Neural cell (in vitro differentiated cells): ENCODE measurements around the gene CDKAL1. TPM values are rescaled to one million over a fixed set of nuclear protein-coding genes. Genes with fewer than 3 reads are reported as not detected.

Experiments
- H2AFZ ChIP-seq: fragments of 200-600, 300-800 bp; sonication (generic), shearing (Covaris generic); 2 replicates; pipeline ENCODE4 v1.6.0; 2014; ENCODE audit warnings: low read depth, mild to moderate bottlenecking, antibody characterized with exemption, low read length, moderate library complexity
- H3F3A ChIP-seq: fragments of 200-600 bp; shearing (Covaris generic); 2 replicates; pipeline ENCODE4 v1.6.1; 2016; ENCODE audit warnings: mild to moderate bottlenecking, moderate library complexity, mixed read lengths, antibody characterized with exemption, low read length; ENCODE audit not compliant: insufficient read depth, poor library complexity, severe bottlenecking
- H3K27ac ChIP-seq: fragments of 200-600, 300-800 bp; sonication (generic), shearing (Covaris generic); 2 replicates; pipeline ENCODE4 v1.5.1; 2014; ENCODE audit warnings: mild to moderate bottlenecking, low read length, moderate library complexity
- H3K27me3 ChIP-seq: fragments of 300-800, 200-600 bp; sonication (generic), shearing (Covaris generic); 2 replicates; pipeline ENCODE4 v1.6.0; 2014; ENCODE audit warnings: mild to moderate bottlenecking, low read depth, low read length, moderate library complexity; ENCODE audit not compliant: insufficient read depth
- H3K36me3 ChIP-seq: fragments of 300-800, 200-600 bp; sonication (generic), shearing (Covaris generic); 2 replicates; pipeline ENCODE4 v1.5.1; 2014; ENCODE audit warnings: mild to moderate bottlenecking, antibody characterized with exemption, low read length, moderate library complexity; ENCODE audit not compliant: insufficient read depth
- H3K4me2 ChIP-seq: fragments of 300-800, 200-600 bp; sonication (generic), shearing (Covaris generic); 2 replicates; pipeline ENCODE4 v1.6.0; 2014; ENCODE audit warnings: mild to moderate bottlenecking, low read length
- H3K4me3 ChIP-seq: fragments of 300-800, 200-600 bp; sonication (generic), shearing (Covaris generic); 2 replicates; pipeline ENCODE4 v1.5.1; 2014; ENCODE audit warnings: mild to moderate bottlenecking, low read length, moderate library complexity
- H3K79me2 ChIP-seq: fragments of 200-600 bp; shearing (Covaris generic); replicated peaks from 2 replicates; pipeline ENCODE4 v1.6.0; 2014; ENCODE audit warnings: mild to moderate bottlenecking, low read length, moderate library complexity; ENCODE audit not compliant: insufficient read depth
- H3K9ac ChIP-seq: fragments of 300-800, 200-600 bp; sonication (generic), shearing (Covaris generic); 2 replicates; pipeline ENCODE4 v1.6.1; 2016; ENCODE audit warnings: mild to moderate bottlenecking, low read length, mixed read lengths
- H3K9me2 ChIP-seq: fragments of 200-600 bp; shearing (Covaris generic); 2 replicates; pipeline ENCODE4 v1.6.1; 2016; ENCODE audit warnings: mild to moderate bottlenecking, low read length, mixed read lengths; ENCODE audit not compliant: insufficient read depth
- H3K9me3 ChIP-seq: fragments of 200-600, 300-800 bp; sonication (generic), shearing (Covaris generic); 2 replicates; pipeline ENCODE4 v1.6.1; 2016; ENCODE audit warnings: mild to moderate bottlenecking, mixed run types, low read length, moderate library complexity, mixed read lengths
- H4K20me1 ChIP-seq: fragments of 200-600 bp; shearing (Covaris generic); 2 replicates; pipeline ENCODE4 v1.6.1; 2016; ENCODE audit warnings: mild to moderate bottlenecking, mixed run types; ENCODE audit not compliant: insufficient read depth
- CTCF ChIP-seq: fragments of 450-650 bp; IDR thresholded peaks from 2 replicates; pipeline ENCODE4 v1.5.1; 2014; ENCODE audit warnings: antibody characterized with exemption, mild to moderate bottlenecking, moderate library complexity; ENCODE audit not compliant: poor library complexity, severe bottlenecking
- EP300 ChIP-seq: fragments of 450-650 bp; conservative IDR thresholded peaks from 2 replicates; pipeline ENCODE4 v1.6.1; 2014; ENCODE audit warnings: antibody characterized with exemption, mild to moderate bottlenecking, moderate library complexity; ENCODE audit not compliant: poor library complexity, severe bottlenecking
- EZH2 ChIP-seq: fragments of 200-600, 300-800 bp; shearing (Covaris generic), sonication (generic); IDR thresholded peaks from 2 replicates; pipeline ENCODE4 v1.6.1; 2014; ENCODE audit warnings: antibody characterized with exemption, low read length, borderline replicate concordance, mild to moderate bottlenecking; ENCODE audit not compliant: insufficient read depth, poor library complexity, severe bottlenecking
- MXI1 ChIP-seq: fragments of 450-650 bp; conservative IDR thresholded peaks from 2 replicates; pipeline ENCODE4 v1.6.1; 2014; ENCODE audit warnings: antibody characterized with exemption, mild to moderate bottlenecking; ENCODE audit not compliant: poor library complexity, severe bottlenecking
- POLR2AphosphoS5 ChIP-seq: IDR thresholded peaks from 2 replicates; pipeline ENCODE4 v1.6.1; 2012
- RAD21 ChIP-seq: fragments of 450-650 bp; conservative IDR thresholded peaks from 2 replicates; pipeline ENCODE4 v1.6.1; 2014; ENCODE audit warnings: antibody characterized with exemption, mild to moderate bottlenecking, moderate library complexity
- REST ChIP-seq: IDR thresholded peaks from 2 replicates; pipeline ENCODE4 v1.6.1; 2012; ENCODE audit warnings: borderline replicate concordance
- SMC3 ChIP-seq: fragments of 450-650 bp; conservative IDR thresholded peaks from 2 replicates; pipeline ENCODE4 v1.6.1; 2014; ENCODE audit warnings: antibody characterized with exemption, mild to moderate bottlenecking, moderate library complexity; ENCODE audit not compliant: poor library complexity
- TAF1 ChIP-seq: IDR thresholded peaks from 2 replicates; pipeline ENCODE4 v1.6.1; 2012; ENCODE audit warnings: low read depth
- polyA plus RNA-seq: library from polyadenylated mRNA; depleted of rRNA; stranded (reverse); fragments of >200 nt; gene quantifications from 2 replicates; pipeline ENCODE4 v1.2.3, GENCODE V29; 2014

Gene CDKAL1
- polyA plus RNA-seq, 1 donor from 2014 or later = 10.7 TPM

GRCh38 chr6:21228876-21229460 lies 694.7 kb downstream of the CDKAL1 start:
- Histone ChIP-seq H3K27ac (peak overlapping the region; percentile 32), H3K27me3 (no peaks in the 10 kb centered on the region), H3F3A (no peaks in the 10 kb centered on the region), H3K79me2 (no peaks in the 10 kb centered on the region), H3K9me3 (no peaks in the 10 kb centered on the region), H4K20me1 (no peaks in the 10 kb centered on the region), H3K9me2 (no peaks in the 10 kb centered on the region), H2AFZ (no peak overlapping the region), H3K36me3 (peaks cover 3% of the 10 kb centered on the region), H3K4me3 (no peak overlapping the region), H3K9ac (no peak overlapping the region), H3K4me2 (no peak overlapping the region)
- no peak for TF ChIP-seq MXI1
- peak; percentile 10 for TF ChIP-seq POLR2AphosphoS5

- no peak overlapping the region for H2AFZ ChIP-seq
- TF ChIP-seq SMC3 (no peak), REST (no peak), EP300 (no peak), CTCF (no peak), POLR2AphosphoS5 (no peak), EZH2 (no peak), TAF1 (no peak), MXI1 (no peak), RAD21 (no peak)
- no peaks in the 10 kb centered on the region for H4K20me1 ChIP-seq
- H3K36me3 ChIP-seq = peaks cover 3% of the 10 kb centered on the region
- H3K79me2 ChIP-seq = no peaks in the 10 kb centered on the region
- H3F3A ChIP-seq = no peaks in the 10 kb centered on the region
- H3K27ac ChIP-seq = no peak overlapping the region
- no peak overlapping the region for H3K9ac ChIP-seq
- H3K4me3 ChIP-seq = no peak overlapping the region
- no peaks in the 10 kb centered on the region for H3K9me2 ChIP-seq
- no peaks in the 10 kb centered on the region for H3K27me3 ChIP-seq
- no peak overlapping the region for H3K4me2 ChIP-seq
- no peaks in the 10 kb centered on the region for H3K9me3 ChIP-seq
Observed at GRCh38 chr6:21230536-21230935, 696.3 kb downstream of the CDKAL1 start.

- H3K27ac ChIP-seq = no peak overlapping the region
- H2AFZ ChIP-seq = no peak overlapping the region
- no peaks in the 10 kb centered on the region for H3K9me2 ChIP-seq
- H4K20me1 ChIP-seq = no peaks in the 10 kb centered on the region
- H3K9me3 ChIP-seq = peaks cover 3% of the 10 kb centered on the region
- no peaks in the 10 kb centered on the region for H3F3A ChIP-seq
- H3K4me2 ChIP-seq = no peak overlapping the region
- H3K79me2 ChIP-seq = no peaks in the 10 kb centered on the region
- TF ChIP-seq POLR2AphosphoS5 (peak; percentile 67), SMC3 (no peak), EP300 (peak; percentile 79)
- H3K27me3 ChIP-seq = no peaks in the 10 kb centered on the region
- H3K36me3 ChIP-seq = peaks cover 3% of the 10 kb centered on the region
- no peak overlapping the region for H3K4me3 ChIP-seq
- H3K9ac ChIP-seq = no peak overlapping the region
Observed at GRCh38 chr6:21235162-21235561, 700.9 kb downstream of the CDKAL1 start.
